Gastrocnemius medialis (tissue), 4 donors: ENCODE data around the gene ACLY.

ENCODE experiments used
- CTCF ChIP-seq, 5 experiments: fragments of 450-650 bp in 3 of 5; fragments of 200-600 bp in 2 of 5; sonication (generic) in 2 of 5; IDR thresholded peaks in 4 of 5; conservative IDR thresholded peaks in 1 of 5; 1 replicate in 4 of 5; 2 replicates in 1 of 5; pipeline ENCODE4 v1.5.1; 2016 to 2019; ENCODE audit warnings: antibody characterized with exemption in 5 of 5, mild to moderate bottlenecking in 3 of 5, moderate library complexity in 3 of 5
- POLR2A ChIP-seq, 2 donors: fragments of 450-650 bp; IDR thresholded peaks; one replicate each; pipeline ENCODE4 v1.6.1; 2017; ENCODE audit warnings: antibody characterized with exemption in 2 of 2, mild to moderate bottlenecking in 2 of 2, moderate library complexity in 2 of 2

GRCh38 chr17:41907633-41908539 lies 10.9 kb downstream of the ACLY start:
- no peak for TF ChIP-seq CTCF (IDR thresholded peaks at IDR 0.05 in 4 of 5, conservative IDR thresholded peaks at IDR 0.05 in 1 of 5)
- no peak for TF ChIP-seq POLR2A (IDR thresholded peaks at IDR 0.05)
